Smooth muscle cell (in vitro differentiated cells): ENCODE data around the gene ACSBG1. TPM values are rescaled to one million over a fixed set of nuclear protein-coding genes. Genes with fewer than 3 reads are reported as not detected.
A peak's percentile ranks its signal among the peaks of the same experiment; 100 is the strongest.

ENCODE experiments used
- DNase-seq: peaks from one replicate; lab custom pipeline; 2025; ENCODE audit not compliant: unreplicated experiment; lab: John Stamatoyannopoulos, UW
- H2AFZ ChIP-seq: fragments of 200-600 bp; sonication (generic); 2 replicates; pipeline ENCODE4 v1.6.0; 2016; ENCODE audit warnings: antibody characterized with exemption, low read depth, mild to moderate bottlenecking
- H3F3A ChIP-seq: fragments of 200-600 bp; sonication (generic); 2 replicates; pipeline ENCODE4 v1.6.0; 2017; ENCODE audit warnings: antibody characterized with exemption, low read depth
- H3K27ac ChIP-seq: fragments of 200-600 bp; sonication (generic); 2 replicates; pipeline ENCODE4 v1.5.1; 2016; ENCODE audit warnings: low read depth, mild to moderate bottlenecking
- H3K27me3 ChIP-seq: fragments of 200-600 bp; sonication (generic); 2 replicates; pipeline ENCODE4 v1.6.1; 2016; ENCODE audit warnings: low read depth, mild to moderate bottlenecking
- H3K36me3 ChIP-seq: fragments of 200-600 bp; sonication (generic); 2 replicates; pipeline ENCODE4 v1.5.1; 2016; ENCODE audit warnings: low read depth
- H3K4me1 ChIP-seq: fragments of 200-600 bp; sonication (generic); 2 replicates; pipeline ENCODE4 v1.5.1; 2016; ENCODE audit warnings: low read depth
- H3K4me2 ChIP-seq: fragments of 200-600 bp; sonication (generic); 2 replicates; pipeline ENCODE4 v1.6.0; 2016; ENCODE audit warnings: mild to moderate bottlenecking
- H3K4me3 ChIP-seq: fragments of 200-600 bp; sonication (generic); 2 replicates; pipeline ENCODE4 v1.5.1; 2016; ENCODE audit warnings: mild to moderate bottlenecking
- H3K79me2 ChIP-seq: fragments of 200-600 bp; sonication (generic); 2 replicates; pipeline ENCODE4 v1.6.0; 2016; ENCODE audit warnings: low read depth, mild to moderate bottlenecking
- H3K9ac ChIP-seq: fragments of 200-600 bp; sonication (generic); 2 replicates; pipeline ENCODE4 v1.6.0; 2016; ENCODE audit warnings: low read depth
- H3K9me3 ChIP-seq: fragments of 200-600 bp; sonication (generic); replicated peaks from 2 replicates; pipeline ENCODE4 v1.5.1; 2016; ENCODE audit warnings: low read depth
- H4K20me1 ChIP-seq: fragments of 200-600 bp; sonication (generic); 2 replicates; pipeline ENCODE4 v1.6.0; 2016; ENCODE audit warnings: low read depth
- WGBS: methylation state at CpG from one replicate; pipeline ENCODE4 v1.1.7; 2016; ENCODE audit warnings: low lambda C conversion rate; 5-methylcytosine and 5-hydroxymethylcytosine counted together
- polyA plus RNA-seq: library from polyadenylated mRNA; unstranded; fragments of >200 nt; fragmentation: Nextera tagmentation; extraction: Ambion mirVana; gene quantifications from 2 replicates; pipeline ENCODE4 v1.2.1, GENCODE V29; 2016
- total RNA-seq: library from RNA; depleted of rRNA; stranded (reverse); fragments of >200 nt; gene quantifications from 2 replicates; pipeline ENCODE4 v1.2.3, GENCODE V29; 2014
- TF ChIP-seq, protein P1 (sequence below): fragments of 200-600 bp; sonication (generic); IDR thresholded peaks from 2 replicates; pipeline ENCODE4 v1.5.1; 2017; ENCODE audit warnings: borderline replicate concordance, mild to moderate bottlenecking, antibody characterized with exemption; ENCODE audit not compliant: insufficient read depth, poor library complexity, severe bottlenecking

The ACSBG1 gene
- total and polyA plus RNA-seq, 2 experiments from 2014 or later = under 0.01 to 0.22 TPM

DNA sequence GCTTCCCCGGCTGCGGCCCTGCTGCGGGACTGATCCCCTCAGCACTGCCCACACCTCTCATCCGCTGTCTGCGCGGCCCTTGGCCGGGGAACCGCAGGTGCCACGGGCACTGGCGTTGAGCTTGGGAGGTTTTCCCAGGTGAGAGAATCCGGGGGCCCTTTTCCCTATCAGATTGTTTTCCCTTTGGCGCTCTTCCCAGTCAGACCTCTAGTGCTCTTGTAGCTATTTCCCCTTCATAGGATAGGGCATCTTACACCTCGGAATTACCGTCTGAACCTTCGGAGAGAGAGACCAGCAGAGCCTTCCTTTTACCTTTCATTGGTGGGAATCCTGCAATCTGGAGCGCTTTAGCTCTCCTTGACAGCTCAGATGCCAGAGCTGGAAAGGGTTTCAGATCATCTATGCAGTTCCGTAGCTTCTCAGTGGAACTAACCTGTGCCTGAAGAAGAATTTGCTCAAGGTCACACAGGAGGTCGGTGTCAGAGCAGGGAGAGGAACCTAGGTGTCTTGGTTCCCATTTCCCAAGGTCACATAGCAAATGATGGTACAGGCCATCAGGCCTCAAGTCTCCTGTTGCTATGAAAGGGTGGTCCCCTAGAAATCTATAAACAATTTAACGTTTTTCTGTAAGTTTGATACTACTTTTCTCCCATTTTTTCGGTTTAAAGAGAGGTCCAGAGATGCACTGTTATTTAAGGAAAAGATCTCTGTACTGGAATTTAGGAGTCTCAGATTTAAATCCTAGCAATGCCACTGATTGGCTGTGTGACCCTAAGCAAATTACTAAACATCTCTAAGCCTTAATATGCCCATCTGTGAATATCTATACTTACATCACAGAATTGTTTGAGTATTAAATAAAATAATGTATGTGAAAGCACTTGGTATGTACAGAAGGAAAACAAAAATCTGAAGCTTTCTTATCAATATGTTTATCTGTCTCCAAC, 84.3 kb downstream of the ACSBG1 start:
- peak overlapping the region; percentile 91 for H3K4me2 ChIP-seq
- no peaks in the 10 kb centered on the region for H3K36me3 ChIP-seq
- TF ChIP-seq, protein P1, sequence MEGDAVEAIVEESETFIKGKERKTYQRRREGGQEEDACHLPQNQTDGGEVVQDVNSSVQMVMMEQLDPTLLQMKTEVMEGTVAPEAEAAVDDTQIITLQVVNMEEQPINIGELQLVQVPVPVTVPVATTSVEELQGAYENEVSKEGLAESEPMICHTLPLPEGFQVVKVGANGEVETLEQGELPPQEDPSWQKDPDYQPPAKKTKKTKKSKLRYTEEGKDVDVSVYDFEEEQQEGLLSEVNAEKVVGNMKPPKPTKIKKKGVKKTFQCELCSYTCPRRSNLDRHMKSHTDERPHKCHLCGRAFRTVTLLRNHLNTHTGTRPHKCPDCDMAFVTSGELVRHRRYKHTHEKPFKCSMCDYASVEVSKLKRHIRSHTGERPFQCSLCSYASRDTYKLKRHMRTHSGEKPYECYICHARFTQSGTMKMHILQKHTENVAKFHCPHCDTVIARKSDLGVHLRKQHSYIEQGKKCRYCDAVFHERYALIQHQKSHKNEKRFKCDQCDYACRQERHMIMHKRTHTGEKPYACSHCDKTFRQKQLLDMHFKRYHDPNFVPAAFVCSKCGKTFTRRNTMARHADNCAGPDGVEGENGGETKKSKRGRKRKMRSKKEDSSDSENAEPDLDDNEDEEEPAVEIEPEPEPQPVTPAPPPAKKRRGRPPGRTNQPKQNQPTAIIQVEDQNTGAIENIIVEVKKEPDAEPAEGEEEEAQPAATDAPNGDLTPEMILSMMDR = no peak
- H4K20me1 ChIP-seq = peaks cover 32% of the 10 kb centered on the region
- H3F3A ChIP-seq = no peaks in the 10 kb centered on the region
- no peak for DNase-seq
- peak overlapping the region; percentile 76 for H3K4me3 ChIP-seq
- H3K27ac ChIP-seq = peak overlapping the region; percentile 13
- H3K9ac ChIP-seq = peak overlapping the region; percentile 76
- H3K79me2 ChIP-seq = peaks cover 51% of the 10 kb centered on the region
- no peaks in the 10 kb centered on the region for H3K27me3 ChIP-seq
- 12% methylated on average over 20 of the region's 20 CpGs for WGBS
- peak overlapping the region; percentile 76 for H2AFZ ChIP-seq
- H3K9me3 ChIP-seq = no peaks in the 10 kb centered on the region
- H3K4me1 ChIP-seq = peaks cover 13% of the 10 kb centered on the region

DNA sequence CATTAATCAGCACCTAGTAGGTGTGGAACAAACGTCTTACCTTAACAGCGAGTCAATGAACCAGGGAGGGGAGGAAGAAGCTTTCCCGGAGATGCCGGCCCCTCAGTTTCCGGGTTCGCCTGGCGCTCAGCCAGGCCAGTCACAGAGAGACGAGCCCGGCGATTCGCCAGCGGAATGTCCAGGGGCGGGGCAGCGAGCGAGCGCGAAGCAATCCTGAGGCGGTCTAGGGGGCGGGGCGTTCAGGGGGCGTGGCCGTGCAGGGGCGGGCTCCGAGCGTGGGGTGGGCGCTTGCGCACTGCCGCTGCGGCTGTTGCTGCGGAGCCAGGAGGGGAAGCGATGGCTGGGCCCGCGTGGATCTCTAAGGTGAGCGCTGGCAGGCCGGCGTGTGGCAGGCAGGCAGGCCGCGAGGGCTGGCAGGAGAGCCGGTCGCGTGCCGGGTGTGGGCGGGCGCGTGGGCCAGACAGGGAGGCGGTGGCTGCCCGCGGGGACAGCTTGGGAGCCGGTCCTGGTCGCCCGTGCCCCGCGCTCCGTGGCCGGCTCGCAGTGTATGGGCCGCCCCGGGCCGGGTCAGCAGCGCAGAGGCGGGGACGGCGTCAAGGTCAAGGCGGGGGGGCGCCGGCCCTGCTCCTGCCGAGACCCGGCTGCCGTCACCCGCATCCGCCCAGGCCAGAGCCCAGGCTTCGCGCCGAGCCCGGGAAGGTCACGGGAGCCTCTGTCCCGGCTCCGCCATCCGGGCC, 85.1 kb downstream of the ACSBG1 start, which contains the start of gene IDH3A:
IDH3A (plus strand) TSS at position 295 of the 737 bp plus-strand sequence; CDS start at position 337, 42 bp downstream.
- 1% methylated on average over 58 of the region's 79 CpGs for WGBS
- peak within 1 kb of the TSS; percentile 61 for H3K27ac ChIP-seq

GRCh38 chr15:78148392-78149067, 85.8 kb downstream of the ACSBG1 start:
- no peaks in the 10 kb centered on the region for H3K9me3 ChIP-seq
- peak overlapping the region; percentile 88 for H2AFZ ChIP-seq
- H3K79me2 ChIP-seq = peaks cover 40% of the 10 kb centered on the region
- H3K4me3 ChIP-seq = peak overlapping the region; percentile 76
- no peaks in the 10 kb centered on the region for H3F3A ChIP-seq
- TF ChIP-seq, protein P1 = no peak
- peak overlapping the region; percentile 82 for H3K9ac ChIP-seq
- WGBS = 21% methylated on average over 14 of the region's 14 CpGs
- peak overlapping the region; percentile 61 for H3K27ac ChIP-seq
- H3K27me3 ChIP-seq = no peaks in the 10 kb centered on the region
- peaks cover 25% of the 10 kb centered on the region for H4K20me1 ChIP-seq
- no peaks in the 10 kb centered on the region for H3K36me3 ChIP-seq
- H3K4me2 ChIP-seq = peak overlapping the region; percentile 91
- H3K4me1 ChIP-seq = peaks cover 13% of the 10 kb centered on the region
- no peak for DNase-seq

More for the DNA sequence above, 85.1 kb downstream of the ACSBG1 start, which contains the start of gene IDH3A:
- peak within 1 kb of the TSS; percentile 91 for H3K4me2 ChIP-seq
- no peaks in the 10 kb centered on the region for H3K9me3 ChIP-seq
- TF ChIP-seq, protein P1 = no peak
- peaks cover 13% of the 10 kb centered on the region for H3K4me1 ChIP-seq
- peaks cover 28% of the 10 kb centered on the region for H4K20me1 ChIP-seq
- H3F3A ChIP-seq = no peaks in the 10 kb centered on the region
- peak within 1 kb of the TSS; percentile 82 for H3K9ac ChIP-seq
- H3K4me3 ChIP-seq = peak within 1 kb of the TSS; percentile 76
- peaks cover 47% of the 10 kb centered on the region for H3K79me2 ChIP-seq
- H2AFZ ChIP-seq = peak within 1 kb of the TSS; percentile 88
- H3K27me3 ChIP-seq = no peaks in the 10 kb centered on the region
- DNase-seq = peak; percentile 97
- H3K36me3 ChIP-seq = no peaks in the 10 kb centered on the region
